Tibial artery (tissue), 4 donors: ENCODE data around the gene PPARA.

Experiments
- DNase-seq, 2 donors: peaks; one replicate each; pipeline ENCODE4 v3.0.0-alpha.2; 2019
- H3K27ac ChIP-seq, 2 donors: fragments of 200-600 bp; sonication (generic) in 1 of 2; 1 replicate in 1 of 2; 2 replicates in 1 of 2; pipeline ENCODE4 v1.5.1; 2018 to 2019; ENCODE audit warnings: mild to moderate bottlenecking in 1 of 2
- H3K27me3 ChIP-seq, 2 donors: fragments of 200-600 bp; sonication (generic) in 1 of 2; one replicate each; pipeline versions ENCODE4 v1.5.1 to v1.6.0; 2016 to 2019
- H3K36me3 ChIP-seq, 3 donors: fragments of 200-600 bp; sonication (generic) in 2 of 3; one replicate each; pipeline ENCODE4 v1.5.1; 2016 to 2019; ENCODE audit warnings: mild to moderate bottlenecking in 2 of 3
- H3K4me1 ChIP-seq, 4 donors: fragments of 200-600 bp; sonication (generic) in 2 of 4; 1 replicate in 3 of 4; 2 replicates in 1 of 4; pipeline ENCODE4 v1.5.1; 2016 to 2019
- H3K4me3 ChIP-seq, 2 donors: fragments of 200-600 bp; sonication (generic) in 1 of 2; 1 replicate in 1 of 2; 2 replicates in 1 of 2; pipeline ENCODE4 v1.5.1; 2018 to 2019; ENCODE audit warnings: mild to moderate bottlenecking in 2 of 2
- H3K9me3 ChIP-seq, 3 donors: fragments of 200-600 bp; sonication (generic) in 1 of 3; one replicate each; pipeline ENCODE4 v1.5.1; 2016 to 2019
- CTCF ChIP-seq, 2 experiments: fragments of 200-600 bp in 1 of 2; fragments of 450-650 bp in 1 of 2; IDR thresholded peaks; one replicate each; pipeline ENCODE4 v1.5.1; 2017 to 2019; ENCODE audit warnings: antibody characterized with exemption in 2 of 2, mild to moderate bottlenecking in 1 of 2, moderate library complexity in 1 of 2
- intact Hi-C: fragments of 100-400 bp; cut with DNase I; formaldehyde crosslinking; loops from one replicate; pipeline ENCODE4 v1.15.0; 2023; ENCODE audit warnings: low total_unique reads

The PPARA gene

GRCh38 chr22:46224898-46225290 lies 74.6 kb downstream of the PPARA start:
- H3K27ac ChIP-seq = no peak overlapping the region
- H3K4me1 ChIP-seq = no peaks in the 10 kb centered on the region
- no peaks in the 10 kb centered on the region for H3K27me3 ChIP-seq
- DNase-seq = no peak
- H3K36me3 ChIP-seq = peaks cover 19 to 62% (median 33%) of the 10 kb centered on the region in 3 donors
- intact Hi-C loops = no loop called here
- TF ChIP-seq CTCF (IDR thresholded peaks at IDR 0.05) = no peak
- no peaks in the 10 kb centered on the region for H3K9me3 ChIP-seq
- H3K4me3 ChIP-seq = no peak overlapping the region

GRCh38 chr22:46225631-46226030 lies 75.3 kb downstream of the PPARA start:
- H3K36me3 ChIP-seq = peaks cover 11 to 55% (median 26%) of the 10 kb centered on the region in 3 donors
- H3K4me1 ChIP-seq = no peaks in the 10 kb centered on the region
- TF ChIP-seq CTCF (IDR thresholded peaks at IDR 0.05) = no peak
- no peaks in the 10 kb centered on the region for H3K9me3 ChIP-seq
- no peak overlapping the region for H3K4me3 ChIP-seq
- no peak overlapping the region for H3K27ac ChIP-seq
- intact Hi-C loops = no loop called here
- DNase-seq = no peak
- no peaks in the 10 kb centered on the region for H3K27me3 ChIP-seq

GRCh38 chr22:46226577-46226976 lies 76.3 kb downstream of the PPARA start:
- intact Hi-C loops = no loop called here
- Histone ChIP-seq H3K4me3 (no peak overlapping the region), H3K4me1 (no peaks in the 10 kb centered on the region), H3K27me3 (no peaks in the 10 kb centered on the region), H3K36me3 (peaks cover 2 to 46% (median 18%) of the 10 kb centered on the region in 3 donors), H3K27ac (no peak overlapping the region), H3K9me3 (no peaks in the 10 kb centered on the region)
- no peak for DNase-seq
- TF ChIP-seq CTCF (IDR thresholded peaks at IDR 0.05) = no peak

- H3K4me3 ChIP-seq = no peak overlapping the region
- peaks cover 0 to 15% (median 6%) of the 10 kb centered on the region in 4 donors for H3K4me1 ChIP-seq
- H3K27ac ChIP-seq = no peak overlapping the region
- no peaks in the 10 kb centered on the region for H3K9me3 ChIP-seq
- TF ChIP-seq CTCF (IDR thresholded peaks at IDR 0.05) = no peak
- H3K27me3 ChIP-seq = no peaks in the 10 kb centered on the region
- DNase-seq = peak in 1 of 2 donors; percentile 24
- H3K36me3 ChIP-seq = peaks cover 6 to 22% (median 8%) of the 10 kb centered on the region in 3 donors
- intact Hi-C loops = no loop called here
Observed at GRCh38 chr22:46229701-46230100, 79.4 kb downstream of the PPARA start.

- Histone ChIP-seq H3K27ac (no peak overlapping the region), H3K27me3 (no peaks in the 10 kb centered on the region), H3K4me1 (peaks cover 0 to 15% (median 6%) of the 10 kb centered on the region in 4 donors), H3K4me3 (no peak overlapping the region), H3K9me3 (no peaks in the 10 kb centered on the region), H3K36me3 (peaks cover 6 to 20% (median 12%) of the 10 kb centered on the region in 3 donors)
- TF ChIP-seq CTCF (IDR thresholded peaks at IDR 0.05) = no peak
- DNase-seq = peak in 1 of 2 donors; percentile 7
- intact Hi-C loops = no loop called here
Observed at GRCh38 chr22:46230262-46230901, 80.1 kb downstream of the PPARA start.
